ENCODE results near the gene NHERF1.
A peak's percentile ranks its signal among the peaks of the same experiment; 100 is the strongest.

The NHERF1 gene

DNA sequence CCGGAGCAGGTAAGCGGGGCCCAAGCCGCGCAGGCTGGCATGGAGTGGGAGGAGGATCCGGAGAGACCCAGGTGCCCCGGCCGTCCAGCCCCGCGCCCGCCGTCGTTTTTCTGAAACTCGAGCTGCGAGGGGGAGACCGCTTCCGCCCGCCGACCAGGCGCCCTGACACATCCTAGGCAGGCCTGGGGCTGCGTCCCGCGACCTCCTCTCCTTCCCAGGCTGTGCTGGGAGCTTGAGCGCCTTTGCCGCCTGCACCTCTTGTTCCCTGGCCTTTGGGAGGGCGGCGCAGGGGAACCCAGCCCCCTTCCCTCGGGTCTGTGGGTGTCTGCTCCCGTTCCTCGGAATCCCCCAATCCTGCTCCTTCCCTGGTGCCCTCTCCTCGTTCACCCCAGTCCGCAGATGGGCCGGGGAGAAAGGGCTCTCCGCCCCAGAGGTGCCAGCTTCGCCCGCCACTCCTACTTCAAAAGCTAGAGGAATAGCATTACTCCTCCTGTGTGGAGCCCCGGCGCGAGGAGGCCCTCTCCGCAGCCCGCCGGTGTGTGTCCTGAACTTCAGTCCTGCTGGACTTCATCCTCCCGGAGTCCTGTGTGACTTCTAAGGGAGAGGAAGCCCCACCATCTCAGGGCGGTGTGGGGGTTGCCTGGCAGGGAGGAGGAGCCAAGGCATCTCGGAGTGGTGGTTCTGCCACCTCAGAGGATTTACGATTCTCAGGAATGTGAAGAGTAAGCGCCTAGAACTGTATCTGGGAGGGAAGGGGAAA is 1.0 kb downstream of the NHERF1 start:
- H3K4me3 ChIP-seq (ENCODE audit: low read depth, low read length): peak overlapping the region; percentile 82
- TF ChIP-seq, protein P1, sequence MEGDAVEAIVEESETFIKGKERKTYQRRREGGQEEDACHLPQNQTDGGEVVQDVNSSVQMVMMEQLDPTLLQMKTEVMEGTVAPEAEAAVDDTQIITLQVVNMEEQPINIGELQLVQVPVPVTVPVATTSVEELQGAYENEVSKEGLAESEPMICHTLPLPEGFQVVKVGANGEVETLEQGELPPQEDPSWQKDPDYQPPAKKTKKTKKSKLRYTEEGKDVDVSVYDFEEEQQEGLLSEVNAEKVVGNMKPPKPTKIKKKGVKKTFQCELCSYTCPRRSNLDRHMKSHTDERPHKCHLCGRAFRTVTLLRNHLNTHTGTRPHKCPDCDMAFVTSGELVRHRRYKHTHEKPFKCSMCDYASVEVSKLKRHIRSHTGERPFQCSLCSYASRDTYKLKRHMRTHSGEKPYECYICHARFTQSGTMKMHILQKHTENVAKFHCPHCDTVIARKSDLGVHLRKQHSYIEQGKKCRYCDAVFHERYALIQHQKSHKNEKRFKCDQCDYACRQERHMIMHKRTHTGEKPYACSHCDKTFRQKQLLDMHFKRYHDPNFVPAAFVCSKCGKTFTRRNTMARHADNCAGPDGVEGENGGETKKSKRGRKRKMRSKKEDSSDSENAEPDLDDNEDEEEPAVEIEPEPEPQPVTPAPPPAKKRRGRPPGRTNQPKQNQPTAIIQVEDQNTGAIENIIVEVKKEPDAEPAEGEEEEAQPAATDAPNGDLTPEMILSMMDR (IDR thresholded peaks at IDR 0.05; ENCODE audit: low read depth, low read length): no peak

- peak overlapping the region; percentile 82 for H3K4me3 ChIP-seq (ENCODE audit: low read depth, low read length)
- TF ChIP-seq, protein P1 (IDR thresholded peaks at IDR 0.05; ENCODE audit: low read depth, low read length): no peak
Measured at GRCh38 chr17:74750039-74750326, 1.6 kb downstream of the NHERF1 start.

- H3K4me3 ChIP-seq (ENCODE audit: low read depth, low read length): peak overlapping the region; percentile 82
- TF ChIP-seq, protein P1 (IDR thresholded peaks at IDR 0.05; ENCODE audit: low read depth, low read length): no peak
Measured at GRCh38 chr17:74750327-74751069, 2.1 kb downstream of the NHERF1 start.

DNA sequence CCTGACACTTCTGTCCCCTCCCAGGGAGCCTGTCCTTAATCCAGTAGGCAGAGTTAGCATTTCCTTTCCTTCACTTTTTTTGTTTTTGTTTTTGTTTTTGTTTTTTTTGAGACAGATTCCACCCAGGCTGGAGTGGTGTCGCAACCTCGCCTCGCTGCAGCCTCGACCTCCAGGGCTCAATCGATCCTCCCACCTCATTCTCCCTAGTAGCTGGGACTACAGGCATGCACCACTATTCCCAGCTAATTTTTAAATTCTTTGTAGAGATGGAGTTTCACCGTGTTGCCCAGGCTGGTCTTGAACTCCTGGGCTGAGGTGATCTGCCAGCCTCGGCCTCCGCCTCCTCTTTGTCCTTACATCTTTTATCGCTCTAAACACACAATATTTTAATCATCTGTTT is 4.0 kb downstream of the NHERF1 start:
- H3K4me3 ChIP-seq (ENCODE audit: low read depth, low read length): no peak overlapping the region
- TF ChIP-seq, protein P1 (IDR thresholded peaks at IDR 0.05; ENCODE audit: low read depth, low read length): no peak

DNA sequence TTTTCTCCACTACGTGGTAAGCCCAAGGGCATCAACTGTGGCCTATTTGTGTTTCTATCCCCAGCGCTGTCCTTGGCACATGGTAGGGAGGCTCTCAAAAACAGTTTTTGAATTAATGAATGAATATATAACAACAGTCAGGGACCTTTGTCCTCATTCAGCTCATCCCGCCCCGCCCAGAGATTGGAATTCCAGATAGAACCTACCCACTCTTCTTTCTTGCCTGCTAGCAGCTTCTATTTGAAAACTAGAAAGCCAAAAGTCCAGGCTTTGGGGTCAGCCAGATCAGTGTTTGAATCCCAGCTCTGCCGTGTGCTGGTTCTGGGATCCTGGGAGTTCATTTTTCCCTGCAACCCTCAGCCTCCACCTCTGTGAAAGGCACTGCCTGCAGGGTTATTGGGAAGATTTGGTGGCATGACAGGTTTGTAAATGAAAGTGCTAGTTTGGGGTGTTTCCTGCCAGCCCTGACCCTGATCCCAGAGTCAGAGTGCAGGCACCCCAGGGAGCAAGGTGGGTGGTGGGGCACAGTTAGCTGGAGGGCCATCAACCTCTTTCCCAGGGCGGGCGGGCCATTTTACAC is 4.5 kb downstream of the NHERF1 start:
- H3K4me3 ChIP-seq (ENCODE audit: low read depth, low read length): no peak overlapping the region
- TF ChIP-seq, protein P1 (IDR thresholded peaks at IDR 0.05; ENCODE audit: low read depth, low read length): no peak

DNA sequence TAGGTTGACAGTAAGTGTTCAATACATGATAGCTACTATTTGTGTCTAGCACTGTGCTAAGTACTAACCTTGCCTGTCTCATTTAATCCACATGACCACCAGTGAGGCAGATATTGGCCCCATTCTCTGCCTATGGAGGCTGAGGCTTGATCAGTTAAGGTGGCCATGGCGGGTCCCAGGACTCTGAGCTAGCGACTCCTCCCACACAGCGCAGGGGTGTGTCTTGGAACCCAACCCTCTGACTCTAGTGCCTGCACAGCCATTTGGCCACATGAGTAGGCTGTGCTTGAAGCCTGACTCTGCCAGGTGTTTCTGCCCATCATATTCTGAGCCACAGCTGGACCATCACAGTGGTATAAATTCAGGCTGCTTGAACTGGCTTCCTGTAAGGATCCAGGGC is 6.4 kb downstream of the NHERF1 start:
- no peak overlapping the region for H3K4me3 ChIP-seq (ENCODE audit: low read depth, low read length)
- TF ChIP-seq, protein P1 (IDR thresholded peaks at IDR 0.05; ENCODE audit: low read depth, low read length): no peak

DNA sequence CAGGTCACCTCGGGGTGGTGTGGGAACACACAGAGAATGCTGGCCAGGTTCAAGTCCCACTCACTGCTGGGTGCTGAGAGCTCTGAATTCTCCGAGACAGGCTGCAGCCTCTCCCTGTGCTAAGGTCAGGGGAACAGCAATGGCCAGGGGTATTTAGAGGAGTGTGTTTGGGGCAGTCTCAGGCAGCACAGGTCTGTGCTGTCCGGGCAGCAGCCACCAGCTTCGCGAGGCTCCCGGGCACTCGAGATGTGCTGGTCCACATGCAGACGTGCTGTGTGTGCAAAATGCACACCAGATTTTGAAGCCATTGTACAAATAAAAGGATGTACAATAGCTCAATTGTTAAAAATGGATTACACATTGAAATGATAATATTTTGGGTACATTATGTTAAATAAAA is 7.1 kb downstream of the NHERF1 start:
- TF ChIP-seq, protein P1 (IDR thresholded peaks at IDR 0.05; ENCODE audit: low read depth, low read length): no peak
- H3K4me3 ChIP-seq (ENCODE audit: low read depth, low read length): no peak overlapping the region
